Breast epithelium (tissue), 4 donors: Measurements from ENCODE around the gene LIPM. TPM values are rescaled to one million over a fixed set of nuclear protein-coding genes. Genes with fewer than 3 reads are reported as not detected.

Source experiments
- DNase-seq, 2 donors: peaks; one replicate each; pipeline ENCODE4 v3.0.0-alpha.2; 2019; ENCODE audit warnings: low spot score in 2 of 2
- H3K27ac ChIP-seq, 2 donors: fragments of 200-600 bp; sonication (generic) in 1 of 2; one replicate each; pipeline ENCODE4 v1.5.1; 2016 to 2019; ENCODE audit warnings: mild to moderate bottlenecking in 1 of 2
- H3K27me3 ChIP-seq, 2 donors: fragments of 200-600 bp; sonication (generic) in 1 of 2; one replicate each; pipeline versions ENCODE4 v1.5.1 to v1.6.0; 2017 to 2019; ENCODE audit warnings: control low read depth in 1 of 2, mild to moderate bottlenecking in 1 of 2
- H3K36me3 ChIP-seq: fragments of 200-600 bp; one replicate; pipeline ENCODE4 v1.5.1; 2019
- H3K4me1 ChIP-seq, 2 donors: fragments of 200-600 bp; sonication (generic); one replicate each; pipeline ENCODE4 v1.5.1; 2016 to 2019; ENCODE audit warnings: control low read depth in 1 of 2
- H3K4me3 ChIP-seq, 3 donors: fragments of 200-600 bp; sonication (generic); 1 replicate in 2 of 3; 2 replicates in 1 of 3; pipeline ENCODE4 v1.5.1; 2016 to 2019; ENCODE audit warnings: mild to moderate bottlenecking in 3 of 3, moderate library complexity in 2 of 3
- H3K9me3 ChIP-seq, 2 donors: fragments of 200-600 bp; sonication (generic) in 1 of 2; one replicate each; pipeline ENCODE4 v1.5.1; 2016 to 2019; ENCODE audit warnings: control low read depth in 1 of 2
- CTCF ChIP-seq, 3 donors: fragments of 450-650 bp; IDR thresholded peaks; one replicate each; pipeline ENCODE4 v1.5.1; 2016 to 2017; ENCODE audit warnings: antibody characterized with exemption in 3 of 3, mild to moderate bottlenecking in 3 of 3, moderate library complexity in 3 of 3
- POLR2A ChIP-seq: fragments of 450-650 bp; IDR thresholded peaks from one replicate; pipeline ENCODE4 v1.6.1; 2016; ENCODE audit warnings: antibody characterized with exemption, mild to moderate bottlenecking, moderate library complexity
- POLR2AphosphoS5 ChIP-seq, 3 donors: sonication (generic); formaldehyde crosslinking; IDR thresholded peaks; one replicate each; pipeline ENCODE4 v1.6.1; 2017; ENCODE audit warnings: antibody characterized with exemption in 3 of 3
- intact Hi-C: fragments of 100-400 bp; cut with DNase I; formaldehyde crosslinking; loops from one replicate; pipeline ENCODE4 v1.15.1; 2023; ENCODE audit warnings: low total_unique reads
- total RNA-seq, 3 donors: library from RNA; depleted of rRNA; stranded (reverse); fragments of >200 nt; gene quantifications; one replicate each; pipeline ENCODE4 v1.1.0, GENCODE V29; 2016

Gene LIPM
- total RNA-seq, 3 donors from 2014 or later, result not detected

DNA sequence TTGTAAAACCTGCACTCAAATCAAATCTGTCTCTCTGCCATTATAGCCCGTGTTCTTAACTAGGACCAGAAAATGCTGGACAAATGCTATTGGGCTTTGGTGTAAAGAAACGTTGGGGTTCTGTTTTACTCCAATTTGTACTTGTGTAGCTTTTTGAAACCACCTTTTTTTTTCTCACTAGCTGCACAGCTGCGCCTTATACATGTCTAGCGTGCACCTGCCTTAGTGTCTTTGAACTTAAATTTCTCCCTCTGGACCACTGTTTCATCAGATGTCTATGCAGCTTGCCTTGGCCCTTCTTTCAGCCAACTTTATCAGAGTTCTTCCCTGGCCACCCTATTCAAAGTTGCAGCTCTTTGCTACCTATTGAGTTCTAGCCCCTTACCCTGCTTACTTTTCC is 7.1 kb downstream of the LIPM start:
- Histone ChIP-seq H3K36me3 (no peaks in the 10 kb centered on the region), H3K27ac (no peak overlapping the region), H3K4me1 (no peaks in the 10 kb centered on the region), H3K9me3 (no peaks in the 10 kb centered on the region), H3K27me3 (no peaks in the 10 kb centered on the region), H3K4me3 (no peak overlapping the region)
- no peak for DNase-seq
- intact Hi-C loops, result no loop called here
- TF ChIP-seq CTCF (IDR thresholded peaks at IDR 0.05) (no peak), POLR2AphosphoS5 (IDR thresholded peaks at IDR 0.05) (no peak), POLR2A (no peak)

DNA sequence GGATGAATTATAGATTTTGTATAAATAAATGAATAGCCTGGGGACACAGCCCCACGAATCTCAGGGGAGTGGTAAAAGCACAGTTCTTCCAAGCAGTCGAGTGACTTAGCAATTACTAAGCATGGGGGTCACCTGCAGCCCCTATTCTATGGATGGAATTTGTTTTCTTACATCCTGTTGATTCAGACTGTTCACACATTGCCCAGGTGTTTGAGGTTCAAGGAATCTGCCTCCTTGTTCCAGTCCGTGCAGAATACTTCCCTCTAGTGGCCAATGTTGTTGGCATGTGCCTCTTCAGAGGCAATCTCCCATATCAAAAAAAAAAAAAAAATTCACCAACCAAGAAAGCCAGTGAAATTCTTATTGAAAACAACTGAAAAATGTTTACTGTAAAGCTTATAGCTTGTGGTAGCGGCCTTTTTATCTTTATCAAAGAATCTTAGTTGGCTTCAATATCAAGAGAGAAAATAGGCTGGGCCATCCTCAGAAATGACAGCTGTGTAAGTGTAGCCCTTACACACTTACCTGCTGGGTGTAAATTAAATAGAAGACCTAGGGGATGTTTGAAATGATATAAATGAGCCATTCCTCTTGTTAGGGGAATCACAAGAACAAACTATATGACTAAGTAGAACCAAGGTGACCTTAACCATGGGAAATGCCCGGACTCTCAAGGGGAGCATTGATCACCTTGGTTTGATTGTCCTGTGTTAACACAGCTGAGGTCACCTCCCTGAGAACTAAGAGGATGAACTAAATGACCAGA is 7.8 kb downstream of the LIPM start:
- DNase-seq, result no peak
- Histone ChIP-seq H3K27me3 (no peaks in the 10 kb centered on the region), H3K27ac (no peak overlapping the region), H3K9me3 (no peaks in the 10 kb centered on the region), H3K4me3 (no peak overlapping the region), H3K36me3 (no peaks in the 10 kb centered on the region), H3K4me1 (no peaks in the 10 kb centered on the region)
- intact Hi-C loops, result no loop called here
- TF ChIP-seq POLR2AphosphoS5 (IDR thresholded peaks at IDR 0.05) (no peak), CTCF (IDR thresholded peaks at IDR 0.05) (peak; percentile 25 to 41 (median 41)), POLR2A (no peak)

DNA sequence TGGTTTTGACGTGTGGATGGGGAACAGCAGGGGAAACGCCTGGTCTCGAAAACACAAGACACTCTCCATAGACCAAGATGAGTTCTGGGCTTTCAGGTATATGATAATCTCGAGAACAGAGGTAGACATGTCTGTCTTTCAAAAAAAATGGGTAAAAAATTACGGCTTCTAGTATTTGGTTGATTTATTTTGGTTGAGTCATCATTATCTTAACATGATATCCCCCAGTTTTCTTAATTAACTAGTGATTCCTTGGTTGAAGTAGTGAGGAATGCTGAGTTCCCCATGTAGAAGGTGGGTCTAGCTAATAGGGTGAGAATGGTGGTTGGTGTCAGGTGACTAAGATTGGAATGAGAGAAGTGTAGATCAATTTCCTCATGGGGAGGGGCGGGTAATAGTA is 10.7 kb downstream of the LIPM start:
- Histone ChIP-seq H3K36me3 (no peaks in the 10 kb centered on the region), H3K4me1 (no peaks in the 10 kb centered on the region), H3K9me3 (no peaks in the 10 kb centered on the region), H3K4me3 (no peak overlapping the region), H3K27ac (no peak overlapping the region), H3K27me3 (no peaks in the 10 kb centered on the region)
- TF ChIP-seq CTCF (IDR thresholded peaks at IDR 0.05), result no peak
- no peak for TF ChIP-seq POLR2AphosphoS5 (IDR thresholded peaks at IDR 0.05)
- TF ChIP-seq POLR2A, result no peak
- intact Hi-C loops, result no loop called here
- no peak for DNase-seq

DNA sequence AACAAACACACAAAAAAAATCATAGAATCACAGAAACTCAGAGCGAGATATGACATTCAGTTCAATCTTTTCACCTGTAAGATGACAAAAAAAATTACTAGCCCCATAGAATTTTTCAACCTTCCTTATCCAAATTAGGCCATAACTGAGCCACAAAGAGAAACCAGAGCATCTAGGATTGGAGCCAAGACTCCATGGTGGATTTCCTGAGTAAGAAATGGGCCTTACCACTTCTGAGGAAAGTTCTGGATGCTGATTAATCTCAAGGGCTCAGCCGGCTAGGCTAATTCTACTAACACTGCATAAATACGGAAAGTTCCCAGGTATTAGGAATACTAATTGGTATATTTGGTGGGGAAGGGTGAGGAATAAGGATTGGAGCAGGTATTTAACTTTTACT is 16.8 kb downstream of the LIPM start:
- intact Hi-C loops, result no loop called here
- TF ChIP-seq POLR2A, result no peak
- no peak for TF ChIP-seq POLR2AphosphoS5 (IDR thresholded peaks at IDR 0.05)
- no peak for TF ChIP-seq CTCF (IDR thresholded peaks at IDR 0.05)
- H3K9me3 ChIP-seq, result no peaks in the 10 kb centered on the region
- no peaks in the 10 kb centered on the region for H3K27me3 ChIP-seq
- no peaks in the 10 kb centered on the region for H3K4me1 ChIP-seq
- H3K4me3 ChIP-seq, result no peak overlapping the region
- H3K36me3 ChIP-seq, result no peaks in the 10 kb centered on the region
- no peak overlapping the region for H3K27ac ChIP-seq
- DNase-seq, result no peak

DNA sequence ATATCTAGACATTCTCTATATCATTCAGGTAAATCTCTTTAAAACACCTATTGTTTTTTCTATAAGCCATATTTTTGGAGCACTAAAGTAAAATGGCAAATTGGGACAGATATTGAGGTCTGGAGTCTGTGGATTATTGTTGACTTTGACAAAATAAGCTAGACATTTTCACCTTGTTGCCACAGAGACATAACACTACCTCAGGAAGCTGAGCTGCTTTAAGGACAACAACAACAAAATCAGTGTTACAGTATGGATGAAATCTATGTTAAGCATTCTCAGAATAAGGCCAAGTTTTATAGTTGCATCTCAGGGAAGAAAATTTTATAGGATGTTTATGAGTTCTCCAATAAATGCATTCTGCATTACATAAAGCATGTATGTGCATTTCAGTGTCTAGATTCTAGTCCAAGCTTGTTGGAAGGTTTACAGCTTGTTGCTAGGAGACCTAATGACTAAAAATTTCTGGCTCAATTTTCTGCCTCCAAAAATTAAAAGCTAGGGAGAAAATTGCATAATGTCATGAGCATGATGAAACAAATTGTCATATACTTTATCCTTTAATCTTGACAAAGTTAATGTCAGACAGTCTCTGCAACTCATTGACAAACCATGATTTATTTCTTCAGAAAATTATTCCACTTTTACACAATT is 18.3 kb downstream of the LIPM start:
- H3K36me3 ChIP-seq, result no peaks in the 10 kb centered on the region
- no peak for DNase-seq
- intact Hi-C loops, result no loop called here
- no peak overlapping the region for H3K27ac ChIP-seq
- TF ChIP-seq POLR2AphosphoS5 (IDR thresholded peaks at IDR 0.05), result no peak
- TF ChIP-seq POLR2A, result no peak
- no peak overlapping the region for H3K4me3 ChIP-seq
- no peaks in the 10 kb centered on the region for H3K27me3 ChIP-seq
- H3K4me1 ChIP-seq, result no peaks in the 10 kb centered on the region
- no peaks in the 10 kb centered on the region for H3K9me3 ChIP-seq
